GM12891 (cell line): ENCODE measurements around the gene VPS52.

Experiments
- PAX5 ChIP-seq: IDR thresholded peaks from 2 replicates; pipeline ENCODE4 v1.6.1; 2011; ENCODE audit warnings: low read length, moderate library complexity, mild to moderate bottlenecking; ENCODE audit not compliant: insufficient read depth, severe bottlenecking
- POLR2A ChIP-seq: IDR thresholded peaks from 2 replicates; pipeline ENCODE4 v1.6.1; 2011; ENCODE audit warnings: low read depth, low read length, control low read depth
- POLR2AphosphoS5 ChIP-seq: IDR thresholded peaks from 2 replicates; pipeline ENCODE4 v1.6.1; 2011; ENCODE audit warnings: low read depth, low read length, control low read depth
- SPI1 ChIP-seq: IDR thresholded peaks from 2 replicates; pipeline ENCODE4 v1.6.1; 2011; ENCODE audit warnings: low read depth, low read length, control low read depth

DNA sequence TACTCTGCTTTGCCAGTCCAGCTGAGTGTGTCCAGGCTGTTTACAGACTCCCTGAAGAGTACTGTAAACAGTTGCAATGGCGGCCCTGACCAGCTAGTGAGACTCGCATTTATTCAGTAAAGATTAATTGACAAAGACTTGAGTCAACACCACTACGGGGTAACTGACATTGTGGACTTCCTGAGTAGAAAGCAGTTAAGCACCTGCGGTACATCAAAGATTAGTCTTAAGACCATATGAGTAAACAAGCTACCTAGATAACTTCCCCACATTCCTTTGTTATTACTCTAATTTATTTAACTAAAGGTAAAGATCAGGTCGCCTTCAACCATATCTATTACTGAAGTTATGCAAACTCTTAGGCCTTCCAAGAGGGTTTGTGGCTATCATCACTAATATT is 12.6 kb downstream of the VPS52 start:
- TF ChIP-seq POLR2AphosphoS5 (no peak), POLR2A (no peak), PAX5 (no peak), SPI1 (no peak)
